K562 (cell line): ENCODE measurements around the gene ANKRD66.

Experiments
- CBX5 ChIP-seq: IDR thresholded peaks from 2 replicates; pipeline ENCODE4 v1.6.1; 2014; ENCODE audit warnings: low read depth, borderline replicate concordance
- EZH2 ChIP-seq: IDR thresholded peaks from 2 replicates; pipeline ENCODE4 v1.6.1; 2012; ENCODE audit warnings: low read depth, mild to moderate bottlenecking, inconsistent platforms, low read length, borderline replicate concordance
- ZNF280B ChIP-seq: fragments of 250-450 bp; sonication (Bioruptor Pico); IDR thresholded peaks from 2 replicates; pipeline ENCODE4 v1.5.1; 2021; ENCODE audit warnings: mild to moderate bottlenecking
- ZNF41 ChIP-seq: fragments of 250-450 bp; sonication (Bioruptor Pico); conservative IDR thresholded peaks from 2 replicates; pipeline ENCODE4 v1.4.0; 2020; ENCODE audit warnings: mild to moderate bottlenecking

DNA sequence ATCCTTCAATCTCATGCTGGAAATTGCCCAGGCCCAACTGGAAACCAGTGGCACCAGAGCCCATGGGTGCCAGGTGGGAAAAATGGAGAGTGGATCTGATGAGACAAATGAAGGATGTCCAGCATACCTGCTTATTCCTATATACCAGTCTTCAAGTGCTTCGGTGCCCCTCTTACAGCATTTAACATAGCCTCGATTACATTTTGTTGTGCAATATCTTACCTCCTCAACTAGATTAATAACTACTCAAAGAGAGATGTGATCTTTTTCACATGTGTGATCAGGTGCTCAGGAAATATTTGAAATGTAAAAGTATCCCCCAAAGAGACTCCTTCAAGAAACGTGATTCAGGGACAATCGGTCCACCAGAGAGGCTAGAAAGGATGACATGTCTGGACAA, 4.8 kb upstream of the ANKRD66 start:
- TF ChIP-seq CBX5 (no peak), EZH2 (no peak), ZNF41 (CRISPR knock-in tag) (no peak), ZNF280B (CRISPR knock-in tag) (no peak)
